ENCODE measurements around the gene KSR2.

DNA sequence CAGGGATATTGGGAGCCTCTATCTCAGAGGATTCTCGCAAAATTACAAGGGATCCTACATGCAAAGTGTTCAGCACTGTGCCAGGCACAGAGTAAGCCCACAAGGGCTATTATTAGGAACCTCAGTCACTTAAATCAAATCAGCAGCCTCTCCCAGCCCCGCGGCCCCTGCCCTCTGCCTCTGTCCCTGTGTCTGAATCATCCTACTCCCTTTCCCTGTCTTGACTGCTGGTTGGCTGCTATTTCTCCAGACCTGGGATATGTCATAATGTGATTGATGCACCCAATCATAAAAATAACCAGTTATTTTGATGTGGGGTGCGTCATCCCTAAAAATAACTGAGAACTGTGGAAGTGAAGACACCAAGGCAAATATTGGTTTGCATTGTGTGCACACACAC is 176.3 kb downstream of the KSR2 start:
- TF ChIP-seq, protein P1, sequence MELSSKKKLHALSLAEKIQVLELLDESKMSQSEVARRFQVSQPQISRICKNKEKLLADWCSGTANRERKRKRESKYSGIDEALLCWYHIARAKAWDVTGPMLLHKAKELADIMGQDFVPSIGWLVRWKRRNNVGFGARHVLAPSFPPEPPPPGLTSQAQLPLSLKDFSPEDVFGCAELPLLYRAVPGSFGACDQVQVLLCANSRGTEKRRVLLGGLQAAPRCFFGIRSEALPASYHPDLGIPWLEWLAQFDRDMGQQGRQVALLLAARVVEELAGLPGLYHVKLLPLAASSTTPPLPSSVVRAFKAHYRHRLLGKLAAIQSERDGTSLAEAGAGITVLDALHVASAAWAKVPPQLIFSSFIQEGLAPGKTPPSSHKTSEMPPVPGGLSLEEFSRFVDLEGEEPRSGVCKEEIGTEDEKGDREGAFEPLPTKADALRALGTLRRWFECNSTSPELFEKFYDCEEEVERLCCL (CRISPR knock-in tag; IDR thresholded peaks at IDR 0.05; ENCODE audit: borderline replicate concordance) = no peak
- TF ChIP-seq HES4 (CRISPR knock-in tag; IDR thresholded peaks at IDR 0.05; ENCODE audit: borderline replicate concordance) = no peak
- TF ChIP-seq, protein P2, sequence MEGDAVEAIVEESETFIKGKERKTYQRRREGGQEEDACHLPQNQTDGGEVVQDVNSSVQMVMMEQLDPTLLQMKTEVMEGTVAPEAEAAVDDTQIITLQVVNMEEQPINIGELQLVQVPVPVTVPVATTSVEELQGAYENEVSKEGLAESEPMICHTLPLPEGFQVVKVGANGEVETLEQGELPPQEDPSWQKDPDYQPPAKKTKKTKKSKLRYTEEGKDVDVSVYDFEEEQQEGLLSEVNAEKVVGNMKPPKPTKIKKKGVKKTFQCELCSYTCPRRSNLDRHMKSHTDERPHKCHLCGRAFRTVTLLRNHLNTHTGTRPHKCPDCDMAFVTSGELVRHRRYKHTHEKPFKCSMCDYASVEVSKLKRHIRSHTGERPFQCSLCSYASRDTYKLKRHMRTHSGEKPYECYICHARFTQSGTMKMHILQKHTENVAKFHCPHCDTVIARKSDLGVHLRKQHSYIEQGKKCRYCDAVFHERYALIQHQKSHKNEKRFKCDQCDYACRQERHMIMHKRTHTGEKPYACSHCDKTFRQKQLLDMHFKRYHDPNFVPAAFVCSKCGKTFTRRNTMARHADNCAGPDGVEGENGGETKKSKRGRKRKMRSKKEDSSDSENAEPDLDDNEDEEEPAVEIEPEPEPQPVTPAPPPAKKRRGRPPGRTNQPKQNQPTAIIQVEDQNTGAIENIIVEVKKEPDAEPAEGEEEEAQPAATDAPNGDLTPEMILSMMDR (CRISPR knock-in tag; IDR thresholded peaks at IDR 0.05) = no peak
- TF ChIP-seq, protein P3, sequence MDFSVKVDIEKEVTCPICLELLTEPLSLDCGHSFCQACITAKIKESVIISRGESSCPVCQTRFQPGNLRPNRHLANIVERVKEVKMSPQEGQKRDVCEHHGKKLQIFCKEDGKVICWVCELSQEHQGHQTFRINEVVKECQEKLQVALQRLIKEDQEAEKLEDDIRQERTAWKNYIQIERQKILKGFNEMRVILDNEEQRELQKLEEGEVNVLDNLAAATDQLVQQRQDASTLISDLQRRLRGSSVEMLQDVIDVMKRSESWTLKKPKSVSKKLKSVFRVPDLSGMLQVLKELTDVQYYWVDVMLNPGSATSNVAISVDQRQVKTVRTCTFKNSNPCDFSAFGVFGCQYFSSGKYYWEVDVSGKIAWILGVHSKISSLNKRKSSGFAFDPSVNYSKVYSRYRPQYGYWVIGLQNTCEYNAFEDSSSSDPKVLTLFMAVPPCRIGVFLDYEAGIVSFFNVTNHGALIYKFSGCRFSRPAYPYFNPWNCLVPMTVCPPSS (IDR thresholded peaks at IDR 0.05) = no peak
- TF ChIP-seq SIN3B (IDR thresholded peaks at IDR 0.05; ENCODE audit: low read length) = no peak
- no peak for TF ChIP-seq JUN (CRISPR knock-in tag; IDR thresholded peaks at IDR 0.05)
- TF ChIP-seq ADNP (CRISPR knock-in tag; IDR thresholded peaks at IDR 0.05) = no peak

Data from HepG2 (cell line).